Measurements from ENCODE around the gene PRSS1.

- TF ChIP-seq, protein P1, sequence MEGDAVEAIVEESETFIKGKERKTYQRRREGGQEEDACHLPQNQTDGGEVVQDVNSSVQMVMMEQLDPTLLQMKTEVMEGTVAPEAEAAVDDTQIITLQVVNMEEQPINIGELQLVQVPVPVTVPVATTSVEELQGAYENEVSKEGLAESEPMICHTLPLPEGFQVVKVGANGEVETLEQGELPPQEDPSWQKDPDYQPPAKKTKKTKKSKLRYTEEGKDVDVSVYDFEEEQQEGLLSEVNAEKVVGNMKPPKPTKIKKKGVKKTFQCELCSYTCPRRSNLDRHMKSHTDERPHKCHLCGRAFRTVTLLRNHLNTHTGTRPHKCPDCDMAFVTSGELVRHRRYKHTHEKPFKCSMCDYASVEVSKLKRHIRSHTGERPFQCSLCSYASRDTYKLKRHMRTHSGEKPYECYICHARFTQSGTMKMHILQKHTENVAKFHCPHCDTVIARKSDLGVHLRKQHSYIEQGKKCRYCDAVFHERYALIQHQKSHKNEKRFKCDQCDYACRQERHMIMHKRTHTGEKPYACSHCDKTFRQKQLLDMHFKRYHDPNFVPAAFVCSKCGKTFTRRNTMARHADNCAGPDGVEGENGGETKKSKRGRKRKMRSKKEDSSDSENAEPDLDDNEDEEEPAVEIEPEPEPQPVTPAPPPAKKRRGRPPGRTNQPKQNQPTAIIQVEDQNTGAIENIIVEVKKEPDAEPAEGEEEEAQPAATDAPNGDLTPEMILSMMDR (IDR thresholded peaks at IDR 0.05) = no peak
- TF ChIP-seq POLR2AphosphoS5 (IDR thresholded peaks at IDR 0.05) (no peak), POLR2A (IDR thresholded peaks at IDR 0.05) (no peak)
These were observed 35.4 kb downstream of the PRSS1 start for GRCh38 chr7:142784716-142785115.

All from breast epithelium (tissue), 3 donors.